Activated naive CD4-positive, alpha-beta T cell treated with Interleukin-2 at 50 U/mL for 16 hours (primary cell): ENCODE results near the gene NPIPB2.
"Not testable (repeated sequence)": the region's sequence is repeated elsewhere in the genome, so short reads cannot be mapped to it uniquely, and the experiment has no call there.

ENCODE experiments used
- DNase-seq: peaks from one replicate; pipeline ENCODE4 v3.0.0-alpha.2; 2020

Gene NPIPB2

DNA sequence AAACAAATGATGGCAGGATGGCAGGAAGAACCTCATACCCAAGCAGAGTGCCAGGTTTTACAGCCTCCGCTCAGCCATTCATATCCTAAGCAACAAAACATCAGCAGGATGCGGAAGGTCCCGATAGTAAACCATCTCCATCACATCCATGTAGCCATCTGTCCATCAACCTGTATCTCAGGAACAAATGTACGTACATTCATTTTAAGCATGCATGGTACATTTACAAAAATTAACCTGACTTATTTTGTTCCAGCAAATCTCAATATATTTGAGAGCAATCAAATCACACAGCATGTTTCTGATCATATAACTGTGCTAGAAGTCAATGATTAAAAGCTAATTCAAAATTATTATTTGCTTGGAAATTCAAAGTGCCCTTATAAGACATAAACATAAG, at the start of gene NPIPB2:
Gene NPIPB2 (minus strand): TSS at position 101 of the 400 bp plus-strand sequence. CDS start 0 bp downstream, at position 101.
- DNase-seq, result not testable (repeated sequence)

- no peak for DNase-seq
These were observed 49.0 kb upstream of the NPIPB2 start for GRCh38 chr16:11990702-11991390.

DNA sequence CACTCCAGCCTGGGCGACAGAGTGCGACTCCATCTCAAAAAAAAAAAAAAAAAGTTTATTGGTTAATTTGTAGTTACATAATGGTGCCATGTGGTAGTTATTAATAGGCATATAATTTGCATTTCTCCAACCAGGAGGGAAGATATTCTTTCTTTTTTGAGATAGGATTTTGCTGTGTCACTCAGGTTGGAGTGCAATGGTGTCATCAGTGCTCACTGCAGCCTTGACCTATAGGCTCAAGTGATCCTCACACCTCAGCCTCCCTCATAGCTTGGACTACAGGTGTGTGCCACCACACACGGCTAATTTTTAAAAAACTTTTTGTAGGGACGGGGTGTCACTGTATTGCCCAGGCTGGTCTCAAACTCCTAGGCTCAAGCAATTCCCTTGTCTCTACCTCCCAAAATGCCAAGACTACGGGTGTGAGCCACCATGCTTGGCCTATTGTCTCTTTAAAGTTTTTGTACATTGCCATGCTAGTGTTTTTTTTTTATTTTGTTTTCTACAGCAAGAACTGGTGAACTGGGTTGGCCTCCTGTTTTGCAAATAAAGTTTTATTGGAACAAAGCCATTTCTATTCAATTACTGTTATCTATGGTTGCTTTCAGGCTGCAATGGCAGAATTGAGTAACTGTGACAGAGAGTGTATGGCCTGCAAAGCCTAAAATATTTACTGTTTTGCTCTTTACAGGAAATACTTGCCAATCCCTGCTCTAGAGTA, 46.6 kb upstream of the NPIPB2 start:
- no peak for DNase-seq

- no peak for DNase-seq
These were observed 44.7 kb upstream of the NPIPB2 start for GRCh38 chr16:11986521-11987057.

- no peak for DNase-seq
These were observed 43.4 kb upstream of the NPIPB2 start for GRCh38 chr16:11985250-11985649.

GRCh38 chr16:11980136-11980844, 38.4 kb upstream of the NPIPB2 start:
- DNase-seq, result no peak

GRCh38 chr16:11979013-11979672, 37.3 kb upstream of the NPIPB2 start:
- DNase-seq, result no peak

DNA sequence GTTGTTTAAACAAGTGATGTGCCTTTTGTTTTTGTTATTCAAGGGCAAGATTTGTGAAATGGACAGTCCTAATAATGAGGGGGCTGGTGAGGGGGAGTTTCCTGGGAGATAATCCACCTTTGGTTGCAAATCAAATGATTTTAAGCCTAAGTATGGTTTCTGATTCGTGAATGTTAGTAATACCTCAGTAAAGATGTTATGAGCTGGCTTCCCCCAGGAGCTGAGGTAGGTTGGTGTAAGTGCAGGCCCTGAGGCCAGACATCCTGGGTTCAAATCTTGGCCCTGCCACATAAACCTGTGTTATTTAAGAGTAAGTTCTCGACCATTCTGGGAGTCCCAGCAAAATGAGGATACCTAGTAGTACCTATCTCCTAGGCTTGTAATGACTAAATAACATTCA, 36.2 kb upstream of the NPIPB2 start:
- no peak for DNase-seq

- DNase-seq, result no peak
These were observed 35.7 kb upstream of the NPIPB2 start for GRCh38 chr16:11977376-11978041.

DNA sequence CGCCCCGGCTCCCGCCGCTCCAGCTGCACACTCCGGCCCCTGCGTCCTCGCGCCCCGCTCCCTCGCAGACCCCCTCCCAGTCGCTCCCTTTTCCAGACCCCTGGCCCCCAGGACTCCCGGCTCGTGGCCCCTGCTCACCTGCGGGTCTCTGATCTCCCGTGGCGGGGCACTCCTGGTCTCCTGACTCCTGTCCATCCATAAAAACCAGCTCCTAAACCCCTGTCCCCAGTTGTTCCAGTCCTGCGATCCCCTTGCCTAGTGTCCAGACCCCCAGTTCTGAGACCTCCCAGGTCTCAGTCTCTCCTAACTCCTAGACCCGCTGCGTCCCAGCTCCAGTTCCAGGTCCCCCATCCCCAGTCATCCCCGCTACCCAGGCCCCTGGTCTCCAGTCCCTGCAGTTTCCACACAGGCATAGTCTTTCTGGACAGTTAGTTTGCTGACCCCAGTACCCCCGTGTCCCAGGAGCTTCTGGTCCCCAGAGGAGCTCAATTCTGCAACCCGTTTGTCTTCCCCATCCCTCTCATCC, 35.1 kb upstream of the NPIPB2 start:
- no peak for DNase-seq

DNA sequence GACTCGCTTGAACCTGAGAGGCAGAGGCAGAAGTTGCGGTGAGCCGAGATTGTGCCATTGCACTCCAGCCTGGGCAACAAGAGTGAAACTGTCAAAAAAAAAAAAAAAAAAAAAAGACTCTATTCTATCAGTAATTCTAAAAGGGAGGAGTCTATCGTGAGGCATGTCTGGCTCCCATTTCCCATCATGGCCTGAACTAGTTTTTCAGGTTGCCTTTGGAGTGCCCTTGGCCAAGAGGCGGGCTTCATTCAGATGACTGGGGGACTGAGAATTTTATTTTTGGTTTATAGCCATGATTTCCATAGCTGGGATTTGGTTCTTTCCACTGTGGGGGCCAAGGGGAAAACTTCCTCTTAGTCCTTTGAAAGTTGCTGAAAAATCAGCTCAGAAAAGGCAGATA, 31.2 kb upstream of the NPIPB2 start:
- DNase-seq, result no peak

DNA sequence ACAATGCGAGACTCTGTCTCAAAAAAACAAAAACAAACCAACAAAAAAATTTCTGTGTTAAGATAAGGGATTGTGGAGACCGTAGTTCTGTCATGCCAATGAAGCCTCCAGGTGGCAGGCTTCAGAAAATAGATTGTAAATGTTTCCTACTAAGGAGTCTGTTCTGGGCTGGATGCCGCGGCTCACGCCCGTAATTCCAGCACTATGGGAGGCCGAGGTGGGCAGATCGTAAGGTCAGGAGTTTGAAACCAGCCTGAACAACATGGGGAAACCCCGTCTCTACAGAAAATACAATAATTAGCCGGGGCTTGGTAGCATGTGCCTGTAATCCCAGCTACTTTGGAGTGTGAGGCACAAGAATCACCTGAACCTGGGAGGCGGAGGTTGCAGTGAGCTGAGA, 30.3 kb upstream of the NPIPB2 start:
- no peak for DNase-seq

DNA sequence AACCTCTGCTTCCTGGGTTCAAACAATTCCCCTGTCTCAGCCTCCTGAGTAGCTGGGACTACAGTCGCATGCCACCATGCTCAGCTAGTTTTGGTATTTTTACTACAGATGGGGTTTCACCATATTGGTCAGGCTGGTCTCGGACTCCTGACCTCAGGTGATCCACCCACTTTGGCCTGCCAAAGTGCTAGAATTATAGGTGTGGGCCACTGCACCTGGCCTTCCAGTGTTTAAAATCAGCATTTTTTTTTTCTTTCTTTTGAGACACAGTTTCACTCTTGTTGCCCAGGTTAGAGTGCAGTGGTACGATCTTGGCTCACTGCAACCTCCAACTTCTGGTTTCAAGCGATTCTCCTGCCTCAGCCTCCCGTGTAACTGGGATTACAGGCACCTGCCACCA, 28.4 kb upstream of the NPIPB2 start:
- DNase-seq, result not testable (repeated sequence)

DNA sequence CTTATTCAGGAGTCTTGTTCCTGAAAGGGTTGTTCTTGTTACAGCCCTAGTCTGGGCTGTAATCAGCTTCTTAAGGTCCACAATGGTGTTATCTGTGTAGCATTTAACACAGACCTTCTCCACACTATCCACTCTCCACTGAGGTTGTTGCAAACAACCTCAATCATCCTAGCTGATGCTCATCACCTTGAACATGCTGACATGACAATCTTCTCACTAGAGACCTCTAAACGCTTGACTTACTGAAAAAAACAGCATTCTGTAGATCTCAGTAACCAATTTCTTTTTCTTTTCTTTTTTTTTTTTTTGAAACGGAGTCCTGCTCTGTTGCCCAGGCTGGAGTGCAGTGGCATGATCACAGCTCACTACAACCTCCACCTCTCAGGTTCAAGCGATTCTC, 26.7 kb upstream of the NPIPB2 start:
- DNase-seq, result no peak

DNA sequence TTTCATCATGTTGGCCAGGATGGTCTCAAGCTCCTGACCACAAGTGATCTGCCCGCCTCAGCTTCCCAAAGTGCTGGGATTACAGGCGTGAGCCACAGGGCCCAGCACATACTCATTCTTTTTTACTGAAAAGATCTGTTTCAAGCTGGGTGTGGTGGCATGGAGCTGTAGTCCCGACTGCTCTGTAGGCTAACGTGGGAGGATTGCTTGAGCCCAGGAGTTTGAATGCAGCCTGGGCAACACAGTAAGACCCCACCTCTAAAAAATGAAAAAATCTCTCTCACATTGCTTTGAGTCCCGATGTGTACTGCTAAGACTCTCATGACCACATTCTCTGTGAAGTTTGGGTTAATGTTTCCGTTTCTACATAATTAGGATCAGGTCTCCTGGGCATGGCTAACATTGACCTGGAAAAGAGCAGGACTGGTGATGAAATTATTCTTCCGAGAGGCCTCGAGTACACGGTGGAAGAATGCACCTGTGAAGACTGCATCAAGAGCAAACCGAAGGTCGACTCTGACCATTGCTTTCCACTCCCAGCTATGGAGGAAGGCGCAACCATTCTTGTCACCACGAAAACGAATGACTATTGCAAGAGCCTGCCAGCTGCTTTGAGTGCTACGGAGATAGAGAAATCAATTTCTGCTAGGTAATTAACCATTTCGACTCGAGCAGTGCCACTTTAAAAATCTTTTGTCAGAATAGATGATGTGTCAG, 25.5 kb upstream of the NPIPB2 start:
- no peak for DNase-seq

DNA sequence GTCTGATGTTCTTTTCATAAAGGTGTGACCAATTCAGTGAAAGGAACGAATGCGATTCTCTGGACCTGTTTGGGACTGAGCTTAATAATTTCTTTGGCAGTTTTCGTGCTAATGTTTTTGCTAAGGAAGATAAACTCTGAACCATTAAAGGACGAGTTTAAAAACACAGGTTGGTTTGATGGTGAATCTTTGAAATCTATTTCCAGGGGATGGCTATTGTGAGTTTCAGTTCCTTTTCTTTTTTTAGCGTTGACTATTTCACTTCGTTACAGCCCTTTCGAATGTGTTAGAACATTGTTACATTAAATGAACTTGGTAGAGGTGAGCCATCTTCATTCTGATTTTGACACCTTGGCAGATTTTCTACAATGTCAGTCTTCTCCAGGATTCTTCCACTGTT, 24.3 kb upstream of the NPIPB2 start:
- DNase-seq, result no peak

- no peak for DNase-seq
These were observed 23.1 kb upstream of the NPIPB2 start, which contains the start of gene TNFRSF17 for GRCh38 chr16:11964761-11965551. TNFRSF17 (plus strand) TSS chr16:11965210; CDS start chr16:11965325, 115 bp downstream.

DNA sequence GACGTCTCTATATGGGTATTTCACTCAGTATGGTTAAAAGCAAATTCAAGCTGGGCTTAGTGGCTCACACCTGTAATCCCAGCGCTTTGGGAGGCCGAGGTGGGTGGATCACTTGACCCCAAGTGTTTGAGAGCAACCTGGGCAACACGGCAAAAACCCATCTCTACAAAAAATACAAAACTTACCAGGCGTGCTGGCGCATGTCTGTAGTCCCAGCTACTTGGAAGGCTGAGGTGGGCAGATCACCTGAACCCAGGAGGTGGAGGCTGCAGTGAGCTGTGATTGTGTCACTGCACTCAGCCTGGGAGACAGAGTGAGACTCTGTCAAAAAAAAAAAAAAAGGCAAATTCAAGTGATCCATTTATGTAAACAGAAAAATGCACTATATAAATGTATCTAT, 21.9 kb upstream of the NPIPB2 start:
- no peak for DNase-seq

DNA sequence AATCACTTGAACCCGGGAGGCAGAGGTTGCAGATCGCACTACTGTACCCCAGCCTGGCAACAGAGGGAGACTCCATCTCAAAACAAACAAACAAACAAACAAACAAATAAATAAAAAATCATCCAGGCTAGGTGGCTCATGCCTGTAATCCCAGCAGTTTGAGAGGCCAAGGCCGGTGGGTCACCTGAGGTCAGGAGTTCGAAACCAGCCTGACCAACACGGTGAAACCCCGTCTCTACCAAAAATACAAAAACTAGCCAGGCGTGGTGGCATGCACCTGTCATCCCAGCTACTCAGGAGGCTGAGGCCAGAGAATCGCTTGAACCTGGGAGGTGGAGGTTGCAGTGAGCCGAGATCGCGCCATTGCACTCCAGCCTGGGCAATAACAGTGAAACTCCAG, 21.1 kb upstream of the NPIPB2 start:
- DNase-seq, result not testable (repeated sequence)

- not testable (repeated sequence) for DNase-seq
These were observed 20.6 kb upstream of the NPIPB2 start for GRCh38 chr16:11962457-11962856.
